Ureter (tissue), 1 donor: ENCODE data around the gene FAM76A. TPM values are rescaled to one million over a fixed set of nuclear protein-coding genes. Genes with fewer than 3 reads are reported as not detected.
"Not testable (repeated sequence)": the region's sequence is repeated elsewhere in the genome, so short reads cannot be mapped to it uniquely, and the experiment has no call there.

Experiments
- DNase-seq: peaks from one replicate; pipeline ENCODE4 v3.0.0-alpha.2; 2020; ENCODE audit warnings: low spot score
- total RNA-seq: library from RNA; stranded (reverse); gene quantifications from one replicate; pipeline ENCODE4 v1.2.4, GENCODE V29; 2023
- donor health status: DM: yes; HTN: yes; CAD: no.

The FAM76A gene
- total RNA-seq, 1 donor from 2014 or later, result 17.5 TPM

DNA sequence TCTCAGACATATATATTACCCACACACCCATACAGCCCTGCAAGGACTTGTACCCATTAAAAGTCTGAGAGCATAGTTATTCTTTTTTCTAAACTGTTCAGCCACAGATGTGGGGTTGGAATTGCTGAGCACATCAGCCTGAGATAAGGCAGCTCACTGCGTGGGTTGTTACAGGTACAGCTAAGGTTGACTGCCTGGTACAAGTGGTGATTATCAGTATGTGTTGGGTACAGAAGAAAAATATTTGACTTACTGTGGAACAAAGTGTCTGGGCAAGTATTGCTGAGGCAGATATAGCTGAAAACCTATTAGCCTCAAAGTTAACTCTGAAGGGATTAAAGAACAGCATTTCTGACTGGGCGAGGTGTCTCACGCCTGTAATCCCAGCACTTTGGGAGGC, 52.3 kb downstream of the FAM76A start:
- DNase-seq, result no peak

DNA sequence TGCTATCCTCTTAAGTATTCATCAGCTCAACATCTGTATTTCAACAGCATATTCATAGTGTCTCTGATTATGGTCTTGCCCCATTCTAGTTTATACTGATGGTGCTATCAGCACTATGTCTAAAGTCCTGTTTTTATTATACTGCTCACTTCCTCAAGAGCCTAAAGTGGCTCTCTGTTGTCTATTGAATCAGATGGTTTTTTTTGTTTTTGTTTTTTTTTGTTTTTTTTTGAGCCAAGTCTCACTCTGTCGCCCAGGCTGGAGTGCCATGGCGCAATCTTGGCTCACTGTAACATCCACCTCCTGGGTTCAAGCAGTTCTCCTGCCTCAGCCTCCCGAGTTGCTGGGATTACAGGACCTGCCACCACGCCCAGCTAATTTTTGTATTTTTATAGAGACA, 53.4 kb downstream of the FAM76A start:
- DNase-seq, result no peak

DNA sequence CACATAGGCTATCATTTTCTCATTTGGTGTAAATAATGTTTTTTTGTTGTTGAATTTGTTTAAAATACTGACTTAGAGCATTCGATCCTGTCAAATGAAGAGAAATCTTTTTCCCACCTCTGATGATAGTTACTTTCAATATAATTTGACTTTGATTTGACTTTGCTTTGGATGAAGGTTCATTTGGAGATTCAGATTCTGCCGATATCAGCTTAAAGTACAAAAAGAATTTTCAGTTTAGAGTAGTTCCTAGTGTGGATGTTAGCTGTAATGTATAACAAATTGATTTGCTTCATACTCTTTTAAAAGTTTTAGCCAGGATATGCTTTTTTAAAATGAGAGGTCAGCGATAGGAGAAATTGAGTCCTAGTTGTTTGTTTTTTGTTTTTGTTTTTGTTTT, 57.2 kb downstream of the FAM76A start:
- no peak for DNase-seq

DNA sequence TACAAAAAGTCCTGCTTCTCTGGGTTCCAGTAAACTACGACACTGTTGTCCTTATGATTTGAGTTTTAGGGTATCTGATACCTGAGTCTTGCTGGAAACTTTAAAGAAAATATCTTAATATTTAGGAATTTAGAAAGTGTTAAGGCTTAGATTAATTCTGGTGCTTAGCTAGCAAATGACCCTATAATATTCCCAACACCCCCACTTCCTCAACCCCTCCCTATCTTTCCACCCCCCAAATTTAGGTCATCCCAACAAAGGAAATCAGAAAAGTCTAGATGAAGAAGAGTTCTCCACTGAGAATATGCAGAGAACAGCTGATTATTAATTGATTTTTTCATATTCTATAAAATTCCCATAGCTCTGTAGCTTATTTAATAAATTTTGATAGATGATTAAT, 58.9 kb downstream of the FAM76A start:
- no peak for DNase-seq

DNA sequence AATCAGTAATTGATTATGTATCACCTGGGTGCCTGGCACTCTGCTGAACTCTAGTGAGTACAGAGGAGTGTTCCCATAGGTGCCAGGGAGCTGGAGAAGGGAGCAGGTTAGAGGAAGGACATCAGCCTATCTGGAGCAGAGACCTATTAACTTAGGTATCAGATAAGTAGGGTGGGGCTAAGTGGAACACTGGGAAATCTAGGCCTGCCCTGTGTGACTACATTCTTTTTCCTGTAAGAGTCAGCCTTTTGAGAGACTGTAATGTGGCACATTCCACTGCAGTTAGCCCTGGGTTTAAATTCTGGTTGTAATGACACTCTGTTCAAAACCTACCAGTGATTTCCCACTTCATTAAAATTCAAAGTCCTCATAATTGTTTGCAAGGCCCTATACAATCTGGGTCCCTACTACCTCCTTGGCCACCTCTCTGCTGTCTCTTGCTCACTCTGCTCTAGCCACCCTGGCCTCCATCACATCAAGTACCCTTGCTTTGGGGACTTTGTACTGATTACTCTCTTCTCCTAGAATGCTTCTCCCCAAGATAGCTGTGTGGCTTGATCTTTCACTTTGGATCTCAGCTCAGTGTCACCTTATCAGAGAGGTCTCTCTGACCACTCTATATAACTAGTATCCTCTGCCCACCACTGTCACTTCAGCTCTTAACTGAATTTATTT, 60.2 kb downstream of the FAM76A start:
- DNase-seq, result no peak

DNA sequence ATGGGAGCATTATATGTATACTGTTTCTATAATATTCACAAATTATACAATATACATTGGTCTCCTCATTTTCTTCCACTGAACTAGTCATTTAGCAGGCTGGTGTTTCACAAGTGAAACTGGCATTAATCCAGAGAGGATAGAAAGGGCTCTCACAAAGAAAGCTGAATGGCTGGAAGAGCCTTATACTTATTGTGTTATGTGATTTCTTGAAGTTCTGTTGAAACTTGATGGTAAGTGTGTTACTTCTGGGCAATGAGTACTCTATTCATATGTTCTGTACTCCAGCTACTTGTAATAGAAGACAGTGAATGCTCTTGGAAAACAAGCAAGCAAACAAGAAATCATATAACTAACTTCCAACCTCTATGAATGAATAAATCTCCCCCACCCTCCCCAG, 62.1 kb downstream of the FAM76A start:
- no peak for DNase-seq

DNA sequence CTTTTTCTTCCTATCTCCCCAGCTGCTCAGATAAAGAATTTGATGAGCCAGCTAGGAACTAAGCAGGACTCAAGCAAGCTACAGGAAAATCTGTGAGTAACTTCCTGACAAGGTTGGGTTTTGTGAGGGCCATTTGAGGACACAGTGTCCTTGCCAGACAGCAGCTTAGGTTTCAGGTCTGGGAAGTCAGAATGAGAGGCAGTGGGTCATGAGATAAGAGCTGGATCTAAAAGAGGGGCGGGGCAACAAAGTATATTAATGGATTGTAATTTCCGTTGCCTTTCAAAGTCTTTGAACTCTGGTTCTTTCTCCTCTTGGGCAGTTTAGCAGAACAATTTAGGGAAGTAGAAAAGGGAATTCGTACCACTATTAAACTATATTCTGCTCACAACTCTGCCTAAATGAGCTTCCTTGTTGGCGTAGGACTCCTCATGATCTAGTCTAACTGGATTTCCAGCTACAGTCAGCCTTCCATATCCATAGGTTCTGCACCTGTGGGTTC, 63.8 kb downstream of the FAM76A start:
- DNase-seq, result no peak

DNA sequence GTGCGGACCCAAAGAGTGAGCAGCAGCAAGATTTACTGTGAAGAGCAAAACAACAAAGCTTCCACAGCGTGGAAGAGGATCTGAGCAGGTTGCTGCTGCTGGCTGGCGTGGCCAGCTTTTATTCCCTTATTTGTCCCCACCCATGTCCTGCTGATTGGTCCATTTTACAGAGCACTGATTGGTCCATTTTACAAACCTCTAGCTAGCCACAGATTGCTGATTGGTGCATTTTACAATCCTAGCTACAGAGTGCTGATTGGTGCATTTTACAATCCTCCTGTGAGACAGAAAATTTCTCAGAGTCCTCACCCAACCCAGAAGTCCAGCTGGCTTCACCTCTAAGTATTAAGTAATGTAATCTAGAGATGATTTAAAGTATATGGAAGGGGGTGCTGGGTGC, 64.5 kb downstream of the FAM76A start:
- not testable (repeated sequence) for DNase-seq

DNA sequence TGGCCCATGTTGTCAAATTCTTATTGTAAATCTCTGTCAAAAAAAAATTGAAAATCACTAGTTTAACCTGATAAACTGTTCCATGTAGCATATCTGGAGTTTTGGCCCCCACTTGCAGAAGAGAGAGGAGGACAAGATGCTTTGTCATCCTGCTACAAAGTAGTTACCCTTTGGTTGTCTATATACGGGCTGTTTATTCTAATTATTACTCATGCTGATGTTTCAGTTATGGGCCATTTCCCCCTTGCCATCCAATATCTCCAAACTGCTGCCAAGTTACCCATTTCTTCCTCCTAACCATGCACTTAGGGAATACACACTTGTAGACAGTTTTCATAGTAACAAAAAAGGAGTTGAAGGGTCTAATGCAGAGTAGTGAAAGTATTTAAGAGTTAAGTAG, 69.8 kb downstream of the FAM76A start:
- DNase-seq, result no peak

DNA sequence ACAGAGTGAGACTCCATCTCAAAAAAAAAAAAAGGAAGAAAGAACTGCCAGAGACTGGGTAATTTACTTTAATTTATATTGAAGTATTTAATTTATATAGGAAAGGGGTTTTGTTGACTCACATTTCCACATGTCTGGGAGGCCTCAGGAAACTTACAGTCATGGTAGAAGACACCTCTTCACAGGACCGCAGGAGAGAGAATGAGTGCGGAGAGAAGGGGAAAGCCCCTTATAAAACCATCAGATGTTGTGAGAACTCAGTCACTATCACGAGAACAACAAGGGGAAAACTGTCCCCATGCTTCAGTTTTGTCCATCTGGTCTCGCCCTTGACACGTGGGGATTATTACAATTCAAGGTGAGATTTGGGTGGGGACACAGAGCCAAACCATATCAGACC, 79.0 kb downstream of the FAM76A start:
- no peak for DNase-seq

DNA sequence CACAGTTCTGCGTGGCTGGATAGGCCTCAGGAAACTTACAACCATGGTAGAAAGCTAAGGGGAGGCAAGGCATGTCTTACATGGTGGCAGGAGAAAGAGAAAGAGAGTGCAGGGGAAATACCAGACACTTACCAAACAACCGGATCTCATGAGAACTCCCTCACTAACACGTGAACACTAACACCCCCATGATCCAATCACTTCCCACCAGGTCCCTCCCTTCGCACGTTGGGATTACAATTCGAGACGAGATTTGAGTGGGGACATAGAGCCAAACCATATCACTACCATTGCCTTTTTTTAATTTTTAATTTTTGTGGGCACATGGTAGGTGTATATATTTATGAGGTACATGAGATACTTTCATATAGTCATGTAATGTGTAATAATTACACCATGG, 81.0 kb downstream of the FAM76A start:
- DNase-seq, result no peak

DNA sequence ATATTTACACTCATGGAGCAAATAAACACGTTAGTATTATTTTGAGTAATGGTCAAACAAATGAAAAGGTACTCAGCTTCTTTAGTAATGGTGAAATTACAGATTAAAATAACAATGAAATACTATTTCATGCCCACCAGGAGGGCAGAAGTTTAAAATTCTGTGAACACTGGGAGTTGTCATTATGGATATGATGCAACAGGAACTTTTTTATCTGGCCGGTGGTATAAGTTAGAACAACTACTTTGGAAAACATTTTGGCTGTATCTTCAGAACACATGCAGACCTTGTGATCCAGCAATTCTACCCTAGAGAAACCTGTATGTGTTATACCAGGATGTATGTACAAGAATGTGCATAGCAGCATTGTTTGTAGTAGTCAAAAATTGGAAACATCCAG, 81.6 kb downstream of the FAM76A start:
- no peak for DNase-seq

DNA sequence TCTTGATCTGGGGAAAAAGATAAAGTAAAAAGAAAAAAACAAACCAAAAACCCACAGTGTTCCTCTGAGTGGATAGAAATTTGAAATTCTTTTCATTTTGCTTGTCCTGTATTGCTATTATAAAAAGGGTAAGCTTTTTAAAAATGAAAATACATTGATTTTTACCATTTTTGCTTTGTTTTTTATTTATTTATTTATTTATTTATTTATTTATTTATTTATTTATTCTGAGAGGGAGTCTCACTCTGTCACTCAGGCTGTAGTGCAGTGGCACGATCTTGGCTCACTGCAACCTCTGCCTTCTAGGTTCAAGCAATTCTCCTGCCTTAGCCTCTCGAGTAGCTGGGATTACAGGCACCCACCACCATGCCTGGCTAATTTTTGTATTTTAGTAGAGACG, 82.4 kb downstream of the FAM76A start:
- not testable (repeated sequence) for DNase-seq

DNA sequence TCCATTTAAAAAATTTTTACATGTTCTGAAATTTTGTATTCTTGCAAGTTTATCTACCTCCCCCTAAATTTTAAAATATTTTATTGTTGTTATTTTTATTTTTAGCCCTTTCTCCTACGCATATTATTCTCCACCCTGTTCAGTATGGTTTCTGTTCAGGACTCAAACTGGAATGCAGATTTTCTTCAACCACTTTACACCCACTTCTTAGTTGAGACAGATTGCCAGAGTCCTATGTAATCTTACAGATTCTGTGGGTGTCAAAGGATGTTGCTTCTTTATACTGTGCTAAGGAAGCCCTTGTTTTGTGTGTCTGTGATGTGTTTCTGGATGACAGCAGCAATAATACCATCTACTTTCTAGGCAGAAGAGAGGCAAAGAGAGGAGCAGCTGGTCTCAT, 84.1 kb downstream of the FAM76A start:
- DNase-seq, result no peak

DNA sequence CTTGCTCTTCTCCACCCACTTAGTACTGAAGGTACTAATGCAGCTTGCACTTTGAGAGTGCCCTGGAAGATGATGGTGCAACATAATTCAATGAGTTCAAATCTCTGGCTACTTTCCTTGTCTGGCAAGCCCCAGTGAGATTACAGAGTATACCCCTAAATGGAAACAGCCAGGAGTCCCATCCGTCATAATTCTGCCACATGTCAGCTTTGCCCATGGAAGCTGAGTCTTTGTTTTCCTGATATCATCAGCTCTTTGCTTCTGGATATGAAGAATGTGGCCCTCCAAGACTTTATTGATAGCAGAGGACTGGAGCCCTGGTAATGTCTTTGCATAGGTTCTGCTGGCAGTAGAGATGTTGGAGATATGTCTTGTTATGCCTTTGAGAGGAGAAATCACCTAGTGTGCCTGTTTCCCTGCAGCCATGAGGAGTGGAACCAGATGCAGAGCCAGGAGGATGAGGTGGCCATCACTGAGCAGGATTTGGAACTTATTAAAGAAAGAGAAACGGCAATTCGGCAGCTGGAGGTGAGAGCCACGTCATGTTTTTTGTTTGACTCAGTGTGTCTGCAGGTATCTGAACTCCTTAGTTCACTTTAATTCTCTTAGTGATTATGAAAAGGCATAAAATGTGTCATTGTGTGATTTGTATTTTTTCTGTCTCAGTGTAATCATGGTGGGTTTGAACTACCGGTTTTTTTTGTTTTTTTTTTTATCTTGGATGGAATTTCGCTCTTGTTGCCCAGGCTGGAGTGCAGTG, 86.2 kb downstream of the FAM76A start:
- no peak for DNase-seq

Other genes starting within 250 kb of the FAM76A start
- 141 TPM for gene WASF2, start 235.8 kb upstream of the FAM76A start, total RNA-seq
- gene AHDC1, start 121.8 kb upstream of the FAM76A start, total RNA-seq, result 27.3 TPM
- 17.2 TPM for gene FGR, start 90.8 kb upstream of the FAM76A start, total RNA-seq
- 14.3 TPM for gene IFI6, start 53.8 kb upstream of the FAM76A start, total RNA-seq
- 64.6 TPM for gene STX12, start 47.3 kb downstream of the FAM76A start, total RNA-seq
- gene PPP1R8, start 104.8 kb downstream of the FAM76A start, total RNA-seq, result 46.2 TPM
- gene THEMIS2, start 146.6 kb downstream of the FAM76A start, total RNA-seq, result 10.7 TPM
- gene RPA2, start 188.6 kb downstream of the FAM76A start, total RNA-seq, result 33.3 TPM
- gene SMPDL3B, start 209.0 kb downstream of the FAM76A start, total RNA-seq, result 0.83 TPM
- gene XKR8, start 234.0 kb downstream of the FAM76A start, total RNA-seq, result 4.6 TPM